ENCODE data around the gene DNAJB9. TPM values are rescaled to one million over a fixed set of nuclear protein-coding genes. Genes with fewer than 3 reads are reported as not detected.

The DNAJB9 gene
- total and polyA plus RNA-seq, 9 of the 15 experiments (the other 6 are each of a cell fraction or from before 2014, with no cell fraction given), result 4.3 to 34.2 (median 9.6) TPM

DNA sequence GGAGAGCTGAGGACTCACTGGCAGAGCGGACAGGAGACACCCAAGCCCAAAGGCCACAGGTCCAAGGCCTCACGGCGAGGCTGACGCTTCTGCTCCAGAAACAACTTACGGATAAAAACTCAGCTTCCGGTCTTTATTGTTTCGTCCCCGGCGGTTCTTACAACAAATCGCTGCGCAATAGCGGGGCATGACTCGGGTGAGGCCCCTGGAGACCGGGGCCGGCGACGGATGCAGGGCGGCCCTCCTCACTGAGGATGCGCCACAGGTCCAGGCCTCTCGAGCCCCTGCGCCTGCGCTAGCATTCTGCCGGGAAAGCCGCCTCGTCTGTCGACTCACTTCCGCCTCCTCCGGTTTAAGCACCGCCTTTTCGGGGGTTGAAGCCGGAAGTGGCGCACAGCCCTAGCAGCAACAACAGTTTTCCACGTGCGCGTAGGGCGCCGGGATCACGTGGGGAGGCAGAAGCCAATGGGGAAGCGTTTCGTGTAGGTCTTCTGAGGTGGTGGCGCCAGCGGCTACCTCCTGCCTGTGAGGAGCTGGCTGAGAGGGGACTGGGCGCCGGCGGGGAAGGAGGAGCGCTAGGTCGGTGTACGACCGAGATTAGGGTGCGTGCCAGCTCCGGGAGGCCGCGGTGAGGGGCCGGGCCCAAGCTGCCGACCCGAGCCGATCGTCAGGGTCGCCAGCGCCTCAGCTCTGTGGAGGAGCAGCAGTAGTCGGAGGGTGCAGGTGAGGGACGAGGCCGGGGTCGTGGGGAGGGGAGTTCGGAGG, at the start of gene DNAJB9, which contains the start of gene THAP5 (continued):
- TF ChIP-seq SRF (CRISPR knock-in tag; IDR thresholded peaks at IDR 0.05) (peak in 1 of 2 experiments; percentile 95; a peak in 1 of 4 replicates), SAFB2 (IDR thresholded peaks at IDR 0.05; ENCODE audit: borderline replicate concordance, low read depth, low read length, severe bottlenecking) (no peak), SIX5 (IDR thresholded peaks at IDR 0.05; ENCODE audit: borderline replicate concordance in 1 of 2, insufficient read depth in 1 of 2, low read depth in 1 of 2, low read length in 2 of 2) (0 out of 4 replicates have a peak, but pooled peaks of 1 of the 2 experiments have one; percentile 7), MAFK (IDR thresholded peaks at IDR 0.05; ENCODE audit: low read length) (peak; percentile 60), FOXM1 (IDR thresholded peaks at IDR 0.05; ENCODE audit: low read depth) (no peak; the same call in none of the 2 replicates), FOXM1 (CRISPR knock-in tag; IDR thresholded peaks at IDR 0.05; ENCODE audit: low read depth) (no peak; the same call in 1 of the 2 replicates), THAP12 (CRISPR knock-in tag; IDR thresholded peaks at IDR 0.05) (peak; percentile 89), CSDE1 (IDR thresholded peaks at IDR 0.05) (no peak; a peak in 1 of 4 replicates)

All from K562 (cell line).